G401 (cell line): ENCODE measurements around the gene PDXDC1. TPM values are rescaled to one million over a fixed set of nuclear protein-coding genes. Genes with fewer than 3 reads are reported as not detected.
"Not testable (repeated sequence)": the region's sequence is repeated elsewhere in the genome, so short reads cannot be mapped to it uniquely, and the experiment has no call there.

Source experiments
- DNase-seq: peaks from one replicate; pipeline ENCODE4 v3.0.0-alpha.2; 2015; ENCODE audit warnings: low spot score
- in situ Hi-C: cut with HindIII; loops from 2 replicates; pipeline ENCODE4 v1.10.0; 2016; ENCODE audit warnings: low sequenced_read_pairs, mixed read lengths
- total RNA-seq: library from RNA; depleted of rRNA; stranded (reverse); fragments of >200 nt; shearing (Covaris generic); gene quantifications from 2 replicates; pipeline ENCODE4 v1.2.3, GENCODE V29; 2014; rRNA removed

Gene PDXDC1, protein sequence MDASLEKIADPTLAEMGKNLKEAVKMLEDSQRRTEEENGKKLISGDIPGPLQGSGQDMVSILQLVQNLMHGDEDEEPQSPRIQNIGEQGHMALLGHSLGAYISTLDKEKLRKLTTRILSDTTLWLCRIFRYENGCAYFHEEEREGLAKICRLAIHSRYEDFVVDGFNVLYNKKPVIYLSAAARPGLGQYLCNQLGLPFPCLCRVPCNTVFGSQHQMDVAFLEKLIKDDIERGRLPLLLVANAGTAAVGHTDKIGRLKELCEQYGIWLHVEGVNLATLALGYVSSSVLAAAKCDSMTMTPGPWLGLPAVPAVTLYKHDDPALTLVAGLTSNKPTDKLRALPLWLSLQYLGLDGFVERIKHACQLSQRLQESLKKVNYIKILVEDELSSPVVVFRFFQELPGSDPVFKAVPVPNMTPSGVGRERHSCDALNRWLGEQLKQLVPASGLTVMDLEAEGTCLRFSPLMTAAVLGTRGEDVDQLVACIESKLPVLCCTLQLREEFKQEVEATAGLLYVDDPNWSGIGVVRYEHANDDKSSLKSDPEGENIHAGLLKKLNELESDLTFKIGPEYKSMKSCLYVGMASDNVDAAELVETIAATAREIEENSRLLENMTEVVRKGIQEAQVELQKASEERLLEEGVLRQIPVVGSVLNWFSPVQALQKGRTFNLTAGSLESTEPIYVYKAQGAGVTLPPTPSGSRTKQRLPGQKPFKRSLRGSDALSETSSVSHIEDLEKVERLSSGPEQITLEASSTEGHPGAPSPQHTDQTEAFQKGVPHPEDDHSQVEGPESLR
- 41.5 and 45.2 TPM in 2 replicates for total RNA-seq

DNA sequence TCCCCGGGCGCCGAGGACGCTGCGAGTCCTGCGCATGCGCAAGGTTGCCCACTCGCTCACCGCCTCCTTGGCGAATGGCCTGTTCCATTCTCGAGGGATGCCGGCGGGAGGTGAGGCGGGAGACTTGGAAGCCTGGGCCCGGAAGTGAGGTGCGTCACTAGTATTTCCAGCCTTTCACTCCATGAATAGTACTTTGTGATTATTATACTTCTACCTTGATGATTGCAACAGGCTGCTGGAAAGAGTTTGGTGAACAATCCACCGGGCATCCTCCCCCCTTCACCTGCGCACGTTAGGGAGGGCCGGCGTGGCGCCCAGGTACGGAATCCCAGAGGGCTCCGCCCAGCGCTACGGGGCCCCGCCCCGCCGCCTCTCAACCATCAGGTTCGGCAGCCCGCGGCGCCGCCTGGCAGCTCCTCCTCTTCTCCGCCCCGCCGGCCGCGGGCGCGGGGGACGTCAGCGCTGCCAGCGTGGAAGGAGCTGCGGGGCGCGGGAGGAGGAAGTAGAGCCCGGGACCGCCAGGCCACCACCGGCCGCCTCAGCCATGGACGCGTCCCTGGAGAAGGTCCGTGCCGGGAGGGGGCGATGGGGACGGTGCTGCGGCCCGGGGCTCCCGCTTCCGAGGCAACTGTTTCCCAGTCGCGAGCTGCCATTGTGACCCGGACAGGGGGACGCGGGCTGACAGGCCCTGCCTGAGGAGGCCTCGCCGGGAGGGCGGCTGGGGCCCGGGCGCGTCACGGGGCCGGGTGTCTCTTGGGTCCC lies at the start of gene PDXDC1:
TSS of gene PDXDC1 (plus strand) at position 371 of the 762 bp plus-strand sequence. CDS start at position 545, 174 bp downstream.
- peak; percentile 93 for DNase-seq
- in situ Hi-C loops = not testable (repeated sequence)

DNA sequence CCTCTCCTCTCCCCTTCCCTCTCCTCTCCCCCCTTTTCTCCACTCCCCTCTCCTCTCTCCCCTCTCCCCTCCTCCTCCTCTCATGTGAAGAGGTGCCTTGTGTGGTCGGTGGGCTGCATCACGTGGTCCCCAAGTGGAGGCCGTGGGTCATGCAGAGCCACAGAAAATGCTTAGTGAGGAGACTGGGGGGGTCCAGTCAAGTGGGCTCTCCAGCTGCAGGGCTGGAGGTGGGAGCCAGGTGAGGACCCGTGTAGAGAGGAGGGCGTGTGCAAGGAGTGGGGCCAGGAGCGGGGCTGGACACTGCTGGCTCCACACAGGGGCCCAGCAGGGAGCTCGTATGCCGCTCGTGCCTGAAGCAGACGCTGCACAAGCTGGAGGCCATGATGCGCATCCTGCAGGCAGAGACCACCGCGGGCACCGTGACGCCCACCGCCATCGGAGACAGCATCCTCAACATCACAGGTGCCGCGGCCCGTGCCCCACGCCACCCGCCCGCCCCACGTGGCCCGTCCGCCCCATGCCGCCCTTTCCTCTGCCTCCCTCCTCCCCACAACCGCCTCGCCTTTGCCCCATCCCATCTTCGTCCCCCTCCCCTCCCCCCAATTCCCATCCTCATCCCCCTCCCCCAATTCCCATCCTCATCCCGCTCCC lies 46.6 kb upstream of the PDXDC1 start:
- DNase-seq = peak; percentile 21
- in situ Hi-C loops = not testable (repeated sequence)

DNA sequence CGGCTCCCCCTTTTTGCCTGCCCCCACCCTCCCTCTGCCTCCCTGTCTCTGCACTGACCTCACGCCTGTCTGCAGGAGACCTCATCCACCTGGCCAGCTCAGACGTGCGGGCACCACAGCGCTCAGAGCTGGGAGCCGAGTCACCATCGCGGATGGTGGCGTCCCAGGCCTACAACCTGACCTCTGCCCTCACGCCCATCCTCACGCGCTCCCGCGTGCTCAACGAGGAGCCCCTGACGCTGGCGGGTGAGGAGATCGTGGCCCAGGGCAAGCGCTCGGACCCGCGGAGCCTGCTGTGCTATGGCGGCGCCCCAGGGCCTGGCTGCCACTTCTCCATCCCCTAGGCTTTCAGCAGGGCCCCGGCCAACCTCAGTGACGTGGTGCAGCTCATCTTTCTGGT lies 45.6 kb upstream of the PDXDC1 start:
- DNase-seq, in situ Hi-C loops: not testable (repeated sequence)

DNA sequence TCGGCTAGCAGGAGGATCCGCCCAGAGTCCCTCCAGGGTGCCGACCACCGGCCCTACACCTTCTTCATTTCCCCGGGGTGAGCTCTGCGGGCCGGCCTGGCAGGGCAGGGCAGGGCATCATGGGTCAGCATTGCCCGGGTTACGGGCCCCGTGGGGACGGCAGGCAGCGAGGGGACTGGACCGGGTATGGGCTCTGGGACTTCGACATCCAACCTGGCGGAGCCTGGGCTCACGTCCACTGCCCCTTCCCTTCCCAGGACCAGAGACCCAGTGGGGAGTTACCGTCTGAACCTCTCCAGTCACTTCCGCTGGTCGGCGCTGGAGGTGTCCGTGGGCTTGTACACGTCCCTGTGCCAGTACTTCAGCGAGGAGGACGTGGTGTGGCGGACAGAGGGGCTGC lies 44.6 kb upstream of the PDXDC1 start:
- in situ Hi-C loops, DNase-seq: not testable (repeated sequence)

DNA sequence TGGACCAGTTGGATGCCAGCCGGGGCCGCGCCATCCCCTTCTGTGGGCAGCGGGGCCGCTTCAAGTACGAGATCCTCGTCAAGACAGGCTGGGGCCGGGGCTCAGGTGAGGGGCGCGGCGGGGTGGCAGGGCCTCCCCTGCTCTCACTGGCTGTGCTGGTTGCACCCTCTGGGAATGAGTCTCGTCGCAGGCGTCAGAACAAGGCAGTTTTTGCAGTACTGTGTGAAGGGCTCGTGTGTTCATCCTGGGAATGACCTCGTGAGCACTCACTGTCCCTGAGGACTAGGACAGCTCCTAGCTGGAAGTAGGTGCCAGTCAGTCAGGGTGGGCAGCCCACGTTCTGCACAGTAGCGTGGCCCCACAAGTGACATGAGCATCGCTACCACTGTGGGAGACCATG lies 43.9 kb upstream of the PDXDC1 start:
- in situ Hi-C loops, DNase-seq: not testable (repeated sequence)

DNA sequence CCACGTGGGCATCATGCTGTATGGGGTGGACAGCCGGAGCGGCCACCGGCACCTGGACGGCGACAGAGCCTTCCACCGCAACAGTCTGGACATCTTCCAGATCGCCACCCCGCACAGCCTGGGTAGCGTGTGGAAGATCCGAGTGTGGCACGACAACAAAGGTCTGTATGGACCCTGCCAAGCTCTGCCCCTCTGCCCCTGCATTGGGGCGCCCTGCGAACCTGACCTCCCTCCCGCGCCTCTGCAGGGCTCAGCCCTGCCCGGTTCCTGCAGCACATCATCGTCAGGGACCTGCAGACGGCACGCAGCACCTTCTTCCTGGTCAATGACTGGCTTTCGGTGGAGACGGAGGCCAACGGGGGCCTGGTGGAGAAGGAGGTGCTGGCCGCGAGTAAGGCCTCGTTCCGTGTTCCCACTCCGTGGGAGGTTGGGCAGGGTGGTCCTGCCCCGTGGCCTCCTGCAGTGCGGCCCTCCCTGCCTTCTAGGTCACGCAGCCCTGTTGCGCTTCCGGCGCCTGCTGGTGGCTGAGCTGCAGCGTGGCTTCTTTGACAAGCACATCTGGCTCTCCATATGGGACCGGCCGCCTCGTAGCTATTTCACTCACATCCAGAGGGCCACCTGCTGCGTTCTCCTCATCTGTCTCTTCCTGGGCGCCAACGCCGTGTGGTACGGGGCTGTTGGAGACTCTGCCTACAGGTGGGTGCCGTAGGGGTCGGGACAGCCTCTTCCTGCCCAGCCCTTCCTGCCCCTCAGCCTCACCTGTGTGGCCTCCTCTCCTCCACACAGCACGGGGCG lies 42.0 kb upstream of the PDXDC1 start:
- DNase-seq, in situ Hi-C loops: not testable (repeated sequence)

DNA sequence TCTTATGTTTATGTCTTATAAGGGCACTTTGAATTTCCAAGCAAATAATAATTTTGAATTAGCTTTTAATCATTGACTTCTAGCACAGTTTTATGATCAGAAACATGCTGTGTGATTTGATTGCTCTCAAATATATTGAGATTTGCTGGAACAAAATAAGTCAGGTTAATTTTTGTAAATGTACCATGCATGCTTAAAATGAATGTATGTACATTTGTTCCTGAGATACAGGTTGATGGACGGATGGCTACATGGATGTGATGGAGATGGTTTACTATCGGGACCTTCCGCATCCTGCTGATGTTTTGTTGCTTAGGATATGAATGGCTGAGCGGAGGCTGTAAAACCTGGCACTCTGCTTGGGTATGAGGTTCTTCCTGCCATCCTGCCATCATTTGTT lies 37.7 kb upstream of the PDXDC1 start, which contains the start of gene NPIPA1:
TSS of gene NPIPA1 (plus strand) at position 301 of the 400 bp plus-strand sequence. CDS start at position 301, 0 bp downstream.
- in situ Hi-C loops, DNase-seq: not testable (repeated sequence)

DNA sequence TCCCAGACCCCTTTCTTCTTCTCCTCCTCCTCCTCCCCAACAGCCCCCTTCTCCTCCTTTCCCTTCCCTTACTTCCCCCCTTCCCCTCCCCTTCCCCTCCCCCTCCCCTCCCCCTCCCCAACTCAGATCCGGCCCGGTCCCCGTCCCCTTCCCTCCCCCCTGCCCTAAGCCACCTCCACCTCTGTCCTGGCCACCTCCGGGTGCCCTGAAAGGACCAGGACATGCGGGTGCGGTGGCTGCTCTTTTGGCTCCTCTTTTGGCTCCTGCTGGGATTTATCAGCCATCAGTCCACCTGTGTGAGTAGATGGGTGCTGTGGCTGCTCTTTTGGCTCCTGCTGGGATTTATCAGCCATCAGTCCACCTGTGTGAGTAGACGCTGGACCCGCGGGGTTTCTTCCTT lies 36.8 kb upstream of the PDXDC1 start:
- DNase-seq, in situ Hi-C loops: not testable (repeated sequence)

DNA sequence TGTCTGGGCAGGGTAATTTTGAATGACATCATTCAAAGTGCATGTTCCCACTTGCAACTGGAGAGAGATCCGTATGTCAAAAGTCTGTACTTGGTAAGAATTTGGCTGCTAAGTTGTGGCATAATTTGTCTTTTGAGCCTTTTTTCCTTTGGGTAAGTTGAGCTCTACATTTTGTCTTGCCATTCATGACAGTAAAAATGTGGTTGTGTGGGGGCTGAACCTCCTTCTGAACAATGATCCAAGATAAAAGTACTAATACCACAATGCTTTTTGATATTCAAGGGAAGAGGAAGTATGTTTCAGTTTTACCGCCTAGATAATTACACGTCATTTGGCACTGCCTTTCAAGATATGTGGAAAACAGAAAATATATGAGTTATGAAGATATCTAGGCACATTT lies 32.1 kb upstream of the PDXDC1 start:
- in situ Hi-C loops = not testable (repeated sequence)

DNA sequence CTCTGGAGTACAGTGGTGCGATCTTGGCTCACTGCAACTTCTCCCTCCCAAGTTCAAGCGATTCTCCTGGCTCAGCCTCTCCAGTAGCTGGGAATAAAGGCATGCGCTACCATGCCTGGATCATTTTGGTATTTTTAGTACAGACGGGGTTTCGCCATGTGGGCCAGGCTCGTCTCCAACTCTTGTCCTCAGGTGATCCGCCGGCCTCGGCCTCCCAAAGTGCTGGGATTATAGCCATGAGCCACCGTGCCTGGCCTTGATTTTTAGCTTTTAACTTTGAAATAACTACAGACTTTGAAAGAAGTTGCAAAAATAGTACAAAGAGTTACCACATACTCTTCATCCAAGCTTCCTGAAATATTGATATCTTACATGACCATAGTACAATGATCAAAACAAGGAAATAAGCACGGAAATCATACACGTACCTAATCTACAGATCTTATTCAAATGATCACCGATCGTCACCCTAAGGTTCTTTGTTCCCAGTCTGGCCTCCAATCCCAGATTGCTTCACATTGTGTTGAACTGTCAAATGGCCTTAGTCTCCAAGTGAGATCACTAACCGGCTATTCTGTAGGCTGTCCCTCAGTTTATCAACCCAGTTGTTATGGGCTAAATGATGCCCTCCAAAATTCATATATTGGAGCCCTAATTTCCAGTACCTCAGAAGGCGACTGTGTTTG lies 19.1 kb upstream of the PDXDC1 start:
- peak; percentile 88 for DNase-seq
- in situ Hi-C loops = no loop called here

More for the DNA sequence above, 32.1 kb upstream of the PDXDC1 start:
- not testable (repeated sequence) for DNase-seq

DNA sequence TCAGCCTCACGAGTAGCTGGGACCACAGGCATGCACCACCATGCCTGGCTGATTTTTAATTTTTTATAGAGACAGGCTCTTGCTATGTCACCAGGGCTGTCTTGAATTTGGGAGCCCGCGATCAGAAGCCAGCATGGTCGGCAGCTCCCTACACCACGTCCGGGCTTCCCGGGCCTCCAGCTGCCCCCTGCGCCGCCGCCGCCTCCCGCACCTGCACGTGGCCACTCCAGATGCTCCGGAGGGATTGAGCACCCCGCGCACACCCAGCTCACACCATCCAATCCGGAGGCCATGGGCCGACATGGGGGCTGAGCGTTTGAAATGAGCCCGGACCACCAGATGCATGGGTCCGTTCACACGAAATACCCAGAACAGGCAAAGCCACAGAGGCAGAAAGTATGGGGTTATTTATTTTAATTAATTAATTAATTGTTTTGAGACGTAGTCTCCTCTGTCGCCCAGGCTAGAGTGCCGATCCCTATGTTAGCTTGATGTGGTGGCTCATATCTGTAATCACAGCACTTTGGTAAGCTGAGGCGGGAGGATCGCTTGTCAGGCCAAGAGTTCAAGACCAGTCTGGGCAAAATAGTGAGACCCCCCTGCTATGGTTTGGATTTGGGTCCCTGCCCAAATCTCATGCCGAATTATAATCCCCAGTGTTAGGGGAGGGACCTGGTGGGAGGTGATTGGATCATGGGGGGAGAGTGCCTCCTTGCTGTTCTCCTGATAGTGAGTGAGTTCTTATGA lies 17.1 kb upstream of the PDXDC1 start:
- DNase-seq = no peak
- in situ Hi-C loops = no loop called here

DNA sequence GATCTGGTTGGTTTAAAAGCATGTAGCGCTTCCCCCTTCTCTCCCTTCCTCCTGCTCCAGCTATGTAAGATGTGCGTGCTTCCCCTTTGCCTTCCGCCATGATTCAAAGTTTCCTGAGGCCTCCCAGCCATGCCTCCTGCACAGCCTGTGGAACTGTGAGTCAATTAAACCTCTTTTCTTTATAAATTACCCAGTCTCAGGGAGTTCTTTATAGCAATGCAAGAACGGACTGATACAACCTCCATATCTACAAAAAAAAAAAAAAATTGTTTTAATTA lies 16.6 kb upstream of the PDXDC1 start:
- no peak for DNase-seq
- in situ Hi-C loops = no loop called here

DNA sequence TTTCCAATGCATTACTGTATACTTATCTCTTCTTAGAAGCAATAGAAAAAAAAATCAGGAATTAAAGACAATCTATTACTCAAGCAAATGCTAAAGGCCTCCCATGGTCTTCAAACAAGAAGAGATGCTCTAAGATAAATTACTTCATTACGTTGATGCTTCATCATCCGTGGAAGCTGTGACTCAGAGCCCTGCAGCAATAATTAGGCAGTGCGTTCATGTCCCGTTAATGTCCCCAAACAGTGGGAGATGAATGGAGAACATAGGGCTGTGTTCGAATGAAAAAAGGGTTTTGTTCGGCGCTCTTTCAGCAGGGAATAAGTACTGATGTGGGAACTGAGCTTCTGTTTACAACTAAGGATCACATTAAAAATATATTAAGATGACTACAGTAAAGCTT lies 15.9 kb upstream of the PDXDC1 start:
- no peak for DNase-seq
- in situ Hi-C loops = no loop called here

DNA sequence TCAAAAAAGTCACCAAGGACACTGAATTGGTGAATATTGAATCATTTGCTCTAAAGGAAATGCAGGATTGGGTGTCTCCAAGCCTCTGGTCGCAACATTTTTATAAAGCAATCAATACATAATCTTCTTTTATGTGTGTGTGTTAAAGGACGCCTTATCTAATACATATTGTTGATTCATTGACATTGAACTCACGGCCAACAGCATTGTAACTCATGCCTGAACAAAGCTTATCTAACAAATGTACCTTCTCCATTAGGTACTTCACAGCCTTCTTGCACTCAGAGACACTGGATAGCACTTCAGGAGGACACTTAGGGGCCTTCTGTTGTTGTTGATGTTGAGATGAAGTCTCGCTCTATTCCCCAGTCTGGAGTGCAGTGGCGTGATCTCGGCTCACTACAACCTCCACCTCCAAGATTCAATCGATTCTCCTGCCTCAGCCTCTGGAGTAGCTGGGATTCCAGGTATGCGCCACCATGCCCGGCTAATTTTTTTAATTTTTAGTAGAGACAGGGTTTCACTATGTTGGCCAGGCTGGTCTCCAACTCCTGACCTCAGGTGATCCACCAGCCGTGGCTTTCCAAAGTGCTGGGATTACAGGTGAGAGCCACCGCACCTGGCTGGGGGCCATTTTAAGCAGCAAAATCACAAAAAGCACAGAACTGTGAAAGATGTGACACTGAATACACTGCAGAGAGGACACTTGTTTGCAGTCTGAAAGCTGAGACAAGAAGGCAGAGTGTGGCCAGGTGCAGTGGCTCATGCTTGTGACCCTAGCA lies 13.2 kb upstream of the PDXDC1 start:
- DNase-seq = no peak
- in situ Hi-C loops = no loop called here

DNA sequence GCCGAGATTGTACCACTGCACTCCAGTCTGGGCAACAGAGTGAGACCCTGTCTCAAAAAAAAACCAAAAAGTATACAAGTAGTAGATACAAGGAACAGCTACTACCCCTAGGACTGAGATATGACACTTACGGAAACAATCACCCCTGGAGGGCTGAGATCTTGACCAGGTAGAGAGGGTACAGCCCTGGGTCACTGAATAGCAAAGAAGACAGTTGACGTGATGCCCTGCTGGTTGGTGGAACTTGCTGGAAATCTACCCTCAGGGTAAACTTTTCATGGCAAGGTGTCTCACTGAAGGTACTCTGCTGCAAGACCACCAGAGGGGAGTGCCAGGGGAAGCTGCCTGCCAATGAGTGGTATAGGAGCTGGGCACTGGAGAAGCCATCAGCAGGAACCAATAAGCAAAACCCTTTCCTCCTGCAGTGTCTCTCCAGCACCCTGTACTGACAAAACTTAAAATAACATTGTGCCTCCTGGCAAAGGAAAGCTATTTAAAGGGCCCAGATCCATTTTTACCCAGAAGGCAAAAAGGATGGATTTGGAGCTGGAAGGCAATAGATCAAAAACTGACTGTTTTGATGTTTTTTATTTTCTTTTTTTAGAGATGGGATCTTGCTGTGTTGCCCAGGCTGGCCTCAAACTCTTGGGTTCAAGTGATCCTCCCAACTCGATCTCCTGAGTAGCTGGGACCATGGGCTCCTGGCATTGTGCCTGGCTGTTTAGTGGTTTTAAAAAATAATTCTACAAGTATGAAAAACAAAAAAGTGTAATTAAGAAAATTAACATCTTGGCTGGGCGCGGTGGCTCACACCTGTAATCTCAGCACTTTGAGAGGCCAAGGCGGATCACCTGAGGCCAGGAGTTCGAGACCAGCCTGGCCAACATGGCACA lies 11.3 kb upstream of the PDXDC1 start:
- DNase-seq = no peak
- in situ Hi-C loops = no loop called here
